Retinal pigment epithelial cell (primary cell): ENCODE data around the gene UBE2D3.

Source experiments
- DNase-seq: peaks from one replicate; pipeline ENCODE4 v3.0.0-alpha.2; 2010; ENCODE audit warnings: low read depth
- H3K4me3 ChIP-seq: 2 replicates; pipeline ENCODE4 v1.5.1; 2011; ENCODE audit warnings: mild to moderate bottlenecking, low read length, control low read depth, moderate library complexity
- CTCF ChIP-seq: conservative IDR thresholded peaks from 2 replicates; pipeline ENCODE4 v1.5.1; 2011; ENCODE audit warnings: low read depth, low read length, control low read depth, inconsistent platforms

UBE2D3 gene

GRCh38 chr4:102789317-102789717 lies 38.0 kb downstream of the UBE2D3 start:
- no peak overlapping the region for H3K4me3 ChIP-seq
- peak; percentile 43 for DNase-seq
- TF ChIP-seq CTCF: no peak

GRCh38 chr4:102787944-102788343 lies 39.4 kb downstream of the UBE2D3 start:
- H3K4me3 ChIP-seq: no peak overlapping the region
- TF ChIP-seq CTCF: no peak
- no peak for DNase-seq

GRCh38 chr4:102787096-102787881 lies 40.1 kb downstream of the UBE2D3 start:
- no peak overlapping the region for H3K4me3 ChIP-seq
- DNase-seq: no peak
- no peak for TF ChIP-seq CTCF

GRCh38 chr4:102786279-102786678 lies 41.1 kb downstream of the UBE2D3 start:
- H3K4me3 ChIP-seq: no peak overlapping the region
- TF ChIP-seq CTCF: no peak
- no peak for DNase-seq

- DNase-seq: no peak
- no peak for TF ChIP-seq CTCF
- H3K4me3 ChIP-seq: no peak overlapping the region
Observed at GRCh38 chr4:102783006-102783405, 44.3 kb downstream of the UBE2D3 start.

- DNase-seq: no peak
- no peak overlapping the region for H3K4me3 ChIP-seq
- no peak for TF ChIP-seq CTCF
Observed at GRCh38 chr4:102781570-102781969, 45.8 kb downstream of the UBE2D3 start.

- TF ChIP-seq CTCF: no peak
- DNase-seq: peak; percentile 87
- no peak overlapping the region for H3K4me3 ChIP-seq
Observed at GRCh38 chr4:102780476-102781144, 46.7 kb downstream of the UBE2D3 start.
